ENCODE measurements around the gene KRTAP13-2. TPM values are rescaled to one million over a fixed set of nuclear protein-coding genes. Genes with fewer than 3 reads are reported as not detected.

The KRTAP13-2 gene
- total and polyA plus RNA-seq, 10 of the 15 experiments (the other 5 are each of a cell fraction or from before 2014, with no cell fraction given) = not detected

GRCh38 chr21:30337772-30338171 lies 34.3 kb downstream of the KRTAP13-2 start (continued):
- TF ChIP-seq, protein P1, sequence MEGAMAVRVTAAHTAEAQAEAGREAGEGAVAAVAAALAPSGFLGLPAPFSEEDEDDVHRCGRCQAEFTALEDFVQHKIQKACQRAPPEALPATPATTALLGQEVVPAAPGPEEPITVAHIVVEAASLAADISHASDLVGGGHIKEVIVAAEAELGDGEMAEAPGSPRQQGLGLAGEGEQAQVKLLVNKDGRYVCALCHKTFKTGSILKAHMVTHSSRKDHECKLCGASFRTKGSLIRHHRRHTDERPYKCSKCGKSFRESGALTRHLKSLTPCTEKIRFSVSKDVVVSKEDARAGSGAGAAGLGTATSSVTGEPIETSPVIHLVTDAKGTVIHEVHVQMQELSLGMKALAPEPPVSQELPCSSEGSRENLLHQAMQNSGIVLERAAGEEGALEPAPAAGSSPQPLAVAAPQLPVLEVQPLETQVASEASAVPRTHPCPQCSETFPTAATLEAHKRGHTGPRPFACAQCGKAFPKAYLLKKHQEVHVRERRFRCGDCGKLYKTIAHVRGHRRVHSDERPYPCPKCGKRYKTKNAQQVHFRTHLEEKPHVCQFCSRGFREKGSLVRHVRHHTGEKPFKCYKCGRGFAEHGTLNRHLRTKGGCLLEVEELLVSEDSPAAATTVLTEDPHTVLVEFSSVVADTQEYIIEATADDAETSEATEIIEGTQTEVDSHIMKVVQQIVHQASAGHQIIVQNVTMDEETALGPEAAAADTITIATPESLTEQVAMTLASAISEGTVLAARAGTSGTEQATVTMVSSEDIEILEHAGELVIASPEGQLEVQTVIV (IDR thresholded peaks at IDR 0.05; ENCODE audit: borderline replicate concordance, partially characterized antibody) = no peak
- TF ChIP-seq RUNX3 (IDR thresholded peaks at IDR 0.05; ENCODE audit: low read length) (no peak), BMI1 (IDR thresholded peaks at IDR 0.05; ENCODE audit: borderline replicate concordance) (no peak), FOXK2 (IDR thresholded peaks at IDR 0.05) (no peak), POU2F2 (IDR thresholded peaks at IDR 0.05; ENCODE audit: borderline replicate concordance, low read depth, low read length) (no peak), CHD2 (IDR thresholded peaks at IDR 0.05; ENCODE audit: borderline replicate concordance, low read depth, low read length) (no peak)

DNA sequence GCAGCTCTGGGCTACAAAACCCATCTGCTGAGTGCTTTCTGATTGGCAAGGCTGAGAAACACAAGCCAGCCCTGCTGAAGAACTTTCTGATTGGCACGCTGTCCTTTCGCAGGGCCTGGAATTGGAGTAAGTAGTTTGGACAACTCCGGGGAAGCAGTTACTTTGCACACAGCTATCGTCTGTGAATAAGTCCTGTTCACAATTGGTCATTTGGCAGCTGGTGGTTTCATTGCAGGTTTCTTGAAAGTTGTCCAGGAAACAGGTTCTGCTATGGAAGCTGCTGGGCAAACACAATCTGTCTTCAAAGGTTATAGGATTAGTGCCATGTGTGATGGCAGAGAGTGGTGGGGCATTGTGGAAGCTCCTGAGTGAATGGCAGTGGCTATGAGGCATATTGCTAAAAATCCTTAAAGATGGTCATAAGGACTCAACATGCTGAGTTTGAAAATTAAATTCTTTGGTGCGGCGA lies 34.8 kb downstream of the KRTAP13-2 start, which contains the start of gene KRTAP27-1:
Gene KRTAP27-1 (minus strand): TSS at position 419 of the 469 bp plus-strand sequence. CDS start 26 bp downstream, at position 393.
- Histone ChIP-seq H3K4me1 (ENCODE audit: control insufficient read depth, insufficient read depth, low read length) (no peaks in the 10 kb centered on the region), H3K4me3 (no peak within 1 kb of the TSS), H3K9ac (ENCODE audit: control insufficient read depth, insufficient read depth, low read length) (no peak within 1 kb of the TSS), H4K20me1 (ENCODE audit: control insufficient read depth, insufficient read depth) (no peaks in the 10 kb centered on the region), H3K79me2 (ENCODE audit: control insufficient read depth, insufficient read depth, low read length) (no peaks in the 10 kb centered on the region), H3K36me3 (ENCODE audit: control insufficient read depth in 2 of 2, insufficient read depth in 2 of 2, low read length in 1 of 2) (no peaks in the 10 kb centered on the region), H2AFZ (ENCODE audit: control insufficient read depth, low read depth, low read length) (no peak within 1 kb of the TSS), H3K4me2 (ENCODE audit: control insufficient read depth, insufficient read depth) (no peak within 1 kb of the TSS), H3K27me3 (replicated peaks in 1 of 2; ENCODE audit: control insufficient read depth in 2 of 2, insufficient read depth in 2 of 2, low read length in 1 of 2) (no peaks in the 10 kb centered on the region), H3K27ac (ENCODE audit: control insufficient read depth, insufficient read depth) (no peak within 1 kb of the TSS), H3K9me3 (replicated peaks; ENCODE audit: control insufficient read depth, insufficient read depth, low read length) (no peaks in the 10 kb centered on the region)
- ATAC-seq (no peak), DNase-seq (ENCODE audit: low read depth, low spot score) (no peak), FAIRE-seq (no peak)
- no TSS peak for BruUV-seq (replicated peaks)
- intact Hi-C loops (cut with micrococcal nuclease; ENCODE audit: unreplicated experiment) (no loop called here), in situ Hi-C loops (cut with MboI) (loop anchor here (5.0 kb wide), 1 partner anchor 745 kb away; no protein-coding TSS in a partner anchor)
- ChIA-PET POLR2A (no interaction called here), RAD21 (ENCODE audit: unreplicated experiment) (no interaction called here), SMC1A (ENCODE audit: uncharacterized antibody, unreplicated experiment) (no interaction called here), CTCF (no interaction called here)
- WGBS (ENCODE audit: insufficient coverage, insufficient replicate concordance, low lambda C conversion rate, missing lambda C conversion rate) = 42% methylated on average over 6 of the region's 6 CpGs
- TF ChIP-seq USF1 (IDR thresholded peaks at IDR 0.05; ENCODE audit: borderline replicate concordance, extremely low read length, insufficient read depth, low read depth, low read length) = no peak
- TF ChIP-seq, protein P2, sequence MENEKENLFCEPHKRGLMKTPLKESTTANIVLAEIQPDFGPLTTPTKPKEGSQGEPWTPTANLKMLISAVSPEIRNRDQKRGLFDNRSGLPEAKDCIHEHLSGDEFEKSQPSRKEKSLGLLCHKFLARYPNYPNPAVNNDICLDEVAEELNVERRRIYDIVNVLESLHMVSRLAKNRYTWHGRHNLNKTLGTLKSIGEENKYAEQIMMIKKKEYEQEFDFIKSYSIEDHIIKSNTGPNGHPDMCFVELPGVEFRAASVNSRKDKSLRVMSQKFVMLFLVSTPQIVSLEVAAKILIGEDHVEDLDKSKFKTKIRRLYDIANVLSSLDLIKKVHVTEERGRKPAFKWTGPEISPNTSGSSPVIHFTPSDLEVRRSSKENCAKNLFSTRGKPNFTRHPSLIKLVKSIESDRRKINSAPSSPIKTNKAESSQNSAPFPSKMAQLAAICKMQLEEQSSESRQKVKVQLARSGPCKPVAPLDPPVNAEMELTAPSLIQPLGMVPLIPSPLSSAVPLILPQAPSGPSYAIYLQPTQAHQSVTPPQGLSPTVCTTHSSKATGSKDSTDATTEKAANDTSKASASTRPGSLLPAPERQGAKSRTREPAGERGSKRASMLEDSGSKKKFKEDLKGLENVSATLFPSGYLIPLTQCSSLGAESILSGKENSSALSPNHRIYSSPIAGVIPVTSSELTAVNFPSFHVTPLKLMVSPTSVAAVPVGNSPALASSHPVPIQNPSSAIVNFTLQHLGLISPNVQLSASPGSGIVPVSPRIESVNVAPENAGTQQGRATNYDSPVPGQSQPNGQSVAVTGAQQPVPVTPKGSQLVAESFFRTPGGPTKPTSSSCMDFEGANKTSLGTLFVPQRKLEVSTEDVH (IDR thresholded peaks at IDR 0.05; ENCODE audit: low read depth, partially characterized antibody) = no peak
- TF ChIP-seq WRNIP1 (IDR thresholded peaks at IDR 0.05; ENCODE audit: borderline replicate concordance, low read depth, low read length) = no peak
- TF ChIP-seq ZNF687 (IDR thresholded peaks at IDR 0.05) = no peak
- no peak for TF ChIP-seq ZNF622 (IDR thresholded peaks at IDR 0.05)
